Measurements from ENCODE around the gene RPL35.
"Not testable (repeated sequence)": the region's sequence is repeated elsewhere in the genome, so short reads cannot be mapped to it uniquely, and the experiment has no call there.

GRCh38 chr9:124838132-124838531 is 23.6 kb downstream of the RPL35 start:
- not testable (repeated sequence) for TF ChIP-seq CTCF, POLR2A (IDR thresholded peaks at IDR 0.05)

Measured in Peyer's patch (tissue), 4 donors.